Activated B cell treated with CpG ODN at 0.5 μM for 24 hours (primary cell): ENCODE measurements around the gene MPPED2. TPM values are rescaled to one million over a fixed set of nuclear protein-coding genes. Genes with fewer than 3 reads are reported as not detected.

Experiments
- ATAC-seq: fragments of 200-7000 bp; cut with Tn5 transposase; one replicate; pipeline ENCODE4 v1.10.0; 2021; ENCODE audit warnings: low read depth, mild to moderate bottlenecking, moderate library complexity
- CTCF ChIA-PET: fragments of 350-600 bp; sonication (Branson Sonifier 250); formaldehyde crosslinking; loops from one replicate; lab custom pipeline; 2021; ENCODE audit warnings: antibody characterized with exemption; lab: Charles Lee
- POLR2A ChIA-PET: fragments of 350-600 bp; sonication (Branson Sonifier 250); formaldehyde crosslinking; loops from one replicate; lab custom pipeline; 2021; ENCODE audit warnings: antibody characterized with exemption; lab: Charles Lee
- DNase-seq: peaks from one replicate; pipeline ENCODE4 v3.0.0; 2022
- H3K27ac Mint-ChIP-seq: one replicate; pipeline ENCODE4 v1.8.0; 2020; ENCODE audit warnings: mixed read lengths
- H3K27me3 Mint-ChIP-seq: one replicate; pipeline ENCODE4 v1.8.0; 2021; ENCODE audit warnings: mixed read lengths
- H3K36me3 Mint-ChIP-seq: one replicate; pipeline ENCODE4 v1.8.0; 2021; ENCODE audit warnings: low read depth, mixed read lengths
- H3K4me1 Mint-ChIP-seq: one replicate; pipeline ENCODE4 v1.8.0; 2021; ENCODE audit warnings: mixed read lengths
- H3K4me3 Mint-ChIP-seq: one replicate; pipeline ENCODE4 v1.8.0; 2020; ENCODE audit warnings: mild to moderate bottlenecking, mixed read lengths
- H3K9me3 Mint-ChIP-seq: one replicate; pipeline ENCODE4 v1.8.0; 2020; ENCODE audit warnings: mixed read lengths
- CTCF ChIP-seq: fragments of 200-600 bp; IDR thresholded peaks from one replicate; pipeline ENCODE4 v1.8.0; 2022; ENCODE audit warnings: antibody characterized with exemption, mild to moderate bottlenecking
- intact Hi-C: fragments of 100-400 bp; cut with micrococcal nuclease; formaldehyde crosslinking; loops from one replicate; pipeline ENCODE4 v1.15.1; 2024
- total RNA-seq: library from RNA; stranded (reverse); gene quantifications from 2 replicates; pipeline ENCODE4 v1.2.3, GENCODE V29; 2022

Gene MPPED2
- total RNA-seq, 1 donor from 2014 or later: 1.7 TPM

- ChIA-PET CTCF (no interaction called here), POLR2A (no interaction called here)
- Mint-ChIP-seq H3K27me3 (peaks cover 2% of the 10 kb centered on the region), H3K4me1 (no peaks in the 10 kb centered on the region), H3K36me3 (no peaks in the 10 kb centered on the region), H3K9me3 (no peaks in the 10 kb centered on the region), H3K27ac (no peak overlapping the region), H3K4me3 (no peak overlapping the region)
- intact Hi-C loops: no loop called here
- DNase-seq (no peak), ATAC-seq (no peak)
- no peak for TF ChIP-seq CTCF
Observed at GRCh38 chr11:30595934-30596333, 9.8 kb upstream of the MPPED2 start.

GRCh38 chr11:30594646-30595411, 8.7 kb upstream of the MPPED2 start:
- Mint-ChIP-seq H3K36me3 (no peaks in the 10 kb centered on the region), H3K9me3 (no peaks in the 10 kb centered on the region)
- POLR2A ChIA-PET: no interaction called here

GRCh38 chr11:30587269-30587812, 1.2 kb upstream of the MPPED2 start:
- no peak for DNase-seq
- no peak for TF ChIP-seq CTCF
- ChIA-PET CTCF (no interaction called here), POLR2A (no interaction called here)
- peak overlapping the region; percentile 33 for H3K4me3 Mint-ChIP-seq
- no peak for ATAC-seq
- H3K27ac Mint-ChIP-seq: no peak overlapping the region
- peaks cover 42% of the 10 kb centered on the region for H3K27me3 Mint-ChIP-seq
- no peaks in the 10 kb centered on the region for H3K36me3 Mint-ChIP-seq
- H3K4me1 Mint-ChIP-seq: peaks cover 13% of the 10 kb centered on the region
- intact Hi-C loops: loop anchor here (10.0 kb wide), 1 partner anchor 243 kb away; no protein-coding TSS in a partner anchor
- no peaks in the 10 kb centered on the region for H3K9me3 Mint-ChIP-seq

More at GRCh38 chr11:30594646-30595411, 8.7 kb upstream of the MPPED2 start:
- Mint-ChIP-seq H3K27me3 (peaks cover 2% of the 10 kb centered on the region), H3K27ac (no peak overlapping the region), H3K4me3 (no peak overlapping the region), H3K4me1 (no peaks in the 10 kb centered on the region)
- intact Hi-C loops: no loop called here
- no peak for DNase-seq
- CTCF ChIA-PET: no interaction called here
- no peak for TF ChIP-seq CTCF
- ATAC-seq: no peak

- peak; percentile 28 for ATAC-seq
- no peaks in the 10 kb centered on the region for H3K9me3 Mint-ChIP-seq
- H3K27ac Mint-ChIP-seq: no peak overlapping the region
- H3K27me3 Mint-ChIP-seq: peaks cover 48% of the 10 kb centered on the region
- ChIA-PET POLR2A (interaction anchor here (0.8 kb wide), 1 partner anchor 263 kb away, joined by 3 read pairs; the partner anchor contains the start of gene ARL14EP), CTCF (no interaction called here)
- peak overlapping the region; percentile 73 for H3K4me3 Mint-ChIP-seq
- intact Hi-C loops: loop anchor here (10.0 kb wide), 1 partner anchor 241 kb away; no protein-coding TSS in a partner anchor
- no peaks in the 10 kb centered on the region for H3K36me3 Mint-ChIP-seq
- TF ChIP-seq CTCF: no peak
- H3K4me1 Mint-ChIP-seq: peaks cover 13% of the 10 kb centered on the region
- DNase-seq: no peak
Observed at GRCh38 chr11:30585892-30586250, 282 bp downstream of the MPPED2 start.
